ENCODE measurements around the gene CDC42BPG.

CDC42BPG gene

DNA sequence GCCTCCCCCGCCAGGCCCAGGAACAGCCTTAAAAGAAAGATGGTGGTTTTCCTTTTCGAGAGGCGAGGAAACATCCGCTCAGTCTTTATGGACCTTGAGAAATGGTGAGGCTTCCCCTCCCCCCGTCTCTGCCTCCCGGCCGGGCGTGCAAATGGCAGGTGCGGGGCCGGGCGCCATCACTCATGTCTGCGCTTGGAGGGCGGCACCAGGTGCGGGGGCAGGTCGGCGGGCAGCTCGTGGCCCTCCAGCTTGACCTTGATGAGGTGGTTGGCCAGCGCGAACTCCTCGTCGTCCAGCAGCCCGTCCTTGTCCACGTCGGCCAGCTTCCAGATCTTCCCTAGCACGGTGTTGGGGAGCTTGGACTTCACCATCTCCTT lies 9.7 kb upstream of the CDC42BPG start:
- TF ChIP-seq GATA2 (IDR thresholded peaks at IDR 0.05; ENCODE audit: low read depth, low read length) (no peak), GATA3 (IDR thresholded peaks at IDR 0.05; ENCODE audit: low read depth, low read length) (no peak)

DNA sequence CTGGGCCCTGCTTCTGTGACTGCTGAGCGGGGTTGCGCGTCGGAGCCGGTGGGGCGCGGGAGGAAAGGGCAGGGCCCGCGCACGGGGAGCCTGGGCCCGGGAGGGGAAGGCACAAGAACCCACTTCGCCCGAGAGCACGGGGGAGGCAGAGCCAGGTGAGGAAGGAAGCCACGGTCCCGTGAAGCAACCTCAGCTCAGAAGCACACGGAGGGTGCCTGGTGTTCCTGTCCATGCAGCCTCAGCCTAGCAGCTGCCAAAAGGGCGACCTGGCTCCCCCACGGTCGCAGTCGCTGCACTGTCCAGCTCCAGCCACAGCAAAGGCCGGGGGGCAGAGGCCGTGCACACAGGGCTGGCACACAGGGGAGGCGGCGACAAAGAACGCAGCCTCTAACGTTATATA lies 9.3 kb upstream of the CDC42BPG start:
- TF ChIP-seq GATA2 (IDR thresholded peaks at IDR 0.05; ENCODE audit: low read depth, low read length) (no peak), GATA3 (IDR thresholded peaks at IDR 0.05; ENCODE audit: low read depth, low read length) (no peak)

DNA sequence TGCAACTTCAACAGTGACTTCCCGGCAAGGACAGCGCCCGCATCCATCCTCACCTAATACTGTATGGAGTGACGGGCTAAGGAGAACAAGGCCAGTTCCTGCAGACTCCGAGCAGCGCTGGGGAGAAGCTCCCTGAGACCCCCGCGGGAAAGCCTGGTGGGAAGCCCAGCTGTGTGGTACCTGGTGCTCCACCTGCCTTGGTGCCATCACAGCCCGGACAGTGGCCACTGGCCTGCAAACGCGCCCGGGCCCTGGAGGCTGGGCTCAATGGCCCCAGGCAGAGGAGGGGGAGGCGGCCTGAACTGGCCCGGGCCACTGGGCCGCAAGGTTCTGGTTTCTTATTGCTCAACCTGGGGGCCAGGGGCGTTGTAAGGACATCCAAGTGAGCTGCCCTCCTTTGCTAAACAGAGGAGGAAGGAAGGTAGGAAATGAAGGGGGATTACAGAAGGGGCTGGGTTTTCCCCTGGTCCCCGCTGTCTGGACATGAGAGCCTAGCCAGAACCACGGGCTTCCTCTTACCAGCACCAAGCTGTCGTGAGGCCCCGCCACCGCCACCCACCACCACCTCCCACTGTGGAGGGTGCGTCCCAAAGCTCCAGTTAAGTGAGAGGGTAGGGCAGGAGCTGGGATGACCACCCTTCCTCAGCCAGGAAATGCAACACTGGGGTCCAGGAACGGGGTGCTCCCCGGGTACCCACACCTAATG lies 8.5 kb upstream of the CDC42BPG start:
- no peak for TF ChIP-seq GATA3 (IDR thresholded peaks at IDR 0.05; ENCODE audit: low read depth, low read length)
- no peak for TF ChIP-seq GATA2 (IDR thresholded peaks at IDR 0.05; ENCODE audit: low read depth, low read length)

DNA sequence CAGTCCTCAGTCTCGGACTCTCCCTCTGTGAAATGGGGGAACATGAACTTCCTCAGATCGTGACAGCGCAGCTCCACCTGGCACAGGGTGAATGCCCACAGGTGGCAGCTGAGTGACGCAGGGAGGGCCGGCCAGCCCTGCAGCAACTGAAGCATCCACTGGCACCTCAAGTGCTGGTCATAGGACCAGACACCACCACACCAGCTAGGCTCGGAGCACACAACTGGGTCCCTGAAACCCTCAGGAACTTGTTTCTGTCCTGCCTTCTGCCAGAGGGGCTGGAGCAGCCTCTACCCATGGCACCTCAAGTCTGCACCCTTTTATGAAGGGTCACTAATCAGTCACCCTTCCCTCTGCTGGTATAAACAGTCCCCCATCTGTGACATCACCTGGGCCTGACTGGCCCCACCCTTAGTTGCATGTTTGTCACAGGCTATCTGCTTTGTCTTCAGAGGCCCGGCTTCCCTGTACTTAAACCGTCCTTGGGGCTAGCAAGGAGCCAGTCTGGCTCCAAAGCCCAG lies 7.4 kb upstream of the CDC42BPG start:
- TF ChIP-seq GATA2 (IDR thresholded peaks at IDR 0.05; ENCODE audit: low read depth, low read length) = no peak

DNA sequence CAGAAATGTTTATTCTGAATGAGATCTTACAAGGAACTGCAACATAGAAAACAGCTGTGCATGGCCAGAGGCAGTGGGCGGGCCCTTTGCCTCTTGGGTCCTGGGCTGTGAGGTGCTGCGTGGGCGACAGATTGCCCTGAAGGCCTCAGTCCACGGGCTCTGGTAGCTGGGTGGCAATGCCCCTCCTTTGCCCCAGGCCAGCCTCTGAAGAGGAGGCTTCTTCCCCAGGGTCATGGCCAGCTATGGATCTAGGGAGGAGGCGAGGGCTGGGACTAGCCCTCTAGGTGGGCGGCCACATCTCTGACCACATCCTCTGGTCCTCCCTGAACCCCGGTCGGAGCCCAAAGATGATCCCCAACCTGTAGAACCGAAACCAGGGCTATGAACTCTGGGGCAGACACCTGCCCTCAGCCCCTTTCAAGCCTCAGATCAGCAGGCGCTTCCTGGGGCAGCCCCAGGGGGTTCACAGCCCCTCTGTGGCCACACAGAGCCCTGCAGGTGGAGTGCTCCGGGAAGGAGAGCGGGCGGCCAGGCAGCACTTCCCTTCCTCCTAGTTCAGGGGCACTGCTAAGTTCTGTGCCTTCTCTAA lies 6.6 kb upstream of the CDC42BPG start:
- TF ChIP-seq GATA2 (IDR thresholded peaks at IDR 0.05; ENCODE audit: low read depth, low read length) (no peak), GATA3 (IDR thresholded peaks at IDR 0.05; ENCODE audit: low read depth, low read length) (no peak)

DNA sequence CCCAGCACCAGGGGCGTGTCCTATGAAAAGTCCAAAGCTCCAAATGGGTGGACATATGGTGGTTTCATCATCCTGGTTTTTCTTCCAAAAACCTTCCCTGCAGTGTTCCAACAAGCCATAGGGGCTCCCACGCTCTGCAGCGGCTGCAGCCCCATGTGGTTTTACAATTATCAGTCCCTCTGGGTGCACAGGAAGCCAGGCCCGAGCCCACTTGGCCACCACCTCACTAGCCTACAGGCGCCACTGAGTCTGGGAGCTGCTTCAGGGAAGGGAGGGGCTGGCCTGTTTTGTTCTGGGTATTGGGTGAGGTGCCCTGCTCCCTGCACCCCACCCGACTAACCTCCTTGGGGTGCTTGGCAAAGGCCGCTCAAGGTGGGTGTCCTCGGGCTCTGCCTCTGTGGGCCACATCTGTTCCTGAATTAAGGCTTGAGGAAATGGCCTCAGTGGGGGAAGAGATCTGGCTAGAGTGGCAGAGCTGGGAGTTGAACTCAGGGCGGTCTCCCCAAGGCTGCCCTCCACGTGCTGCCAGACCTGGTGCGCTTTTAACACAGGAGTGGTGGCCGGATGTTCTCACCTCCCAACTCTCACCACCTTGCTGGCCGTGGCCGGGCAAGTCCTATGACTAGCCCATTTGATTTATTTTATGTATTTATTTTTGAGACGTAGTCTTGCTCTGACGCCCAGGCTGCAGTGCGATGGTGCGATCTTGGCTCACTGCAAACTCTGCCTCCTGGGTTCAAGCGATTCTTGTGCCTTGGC lies 5.3 kb upstream of the CDC42BPG start:
- TF ChIP-seq GATA3 (IDR thresholded peaks at IDR 0.05; ENCODE audit: low read depth, low read length) = no peak
- no peak for TF ChIP-seq GATA2 (IDR thresholded peaks at IDR 0.05; ENCODE audit: low read depth, low read length)

DNA sequence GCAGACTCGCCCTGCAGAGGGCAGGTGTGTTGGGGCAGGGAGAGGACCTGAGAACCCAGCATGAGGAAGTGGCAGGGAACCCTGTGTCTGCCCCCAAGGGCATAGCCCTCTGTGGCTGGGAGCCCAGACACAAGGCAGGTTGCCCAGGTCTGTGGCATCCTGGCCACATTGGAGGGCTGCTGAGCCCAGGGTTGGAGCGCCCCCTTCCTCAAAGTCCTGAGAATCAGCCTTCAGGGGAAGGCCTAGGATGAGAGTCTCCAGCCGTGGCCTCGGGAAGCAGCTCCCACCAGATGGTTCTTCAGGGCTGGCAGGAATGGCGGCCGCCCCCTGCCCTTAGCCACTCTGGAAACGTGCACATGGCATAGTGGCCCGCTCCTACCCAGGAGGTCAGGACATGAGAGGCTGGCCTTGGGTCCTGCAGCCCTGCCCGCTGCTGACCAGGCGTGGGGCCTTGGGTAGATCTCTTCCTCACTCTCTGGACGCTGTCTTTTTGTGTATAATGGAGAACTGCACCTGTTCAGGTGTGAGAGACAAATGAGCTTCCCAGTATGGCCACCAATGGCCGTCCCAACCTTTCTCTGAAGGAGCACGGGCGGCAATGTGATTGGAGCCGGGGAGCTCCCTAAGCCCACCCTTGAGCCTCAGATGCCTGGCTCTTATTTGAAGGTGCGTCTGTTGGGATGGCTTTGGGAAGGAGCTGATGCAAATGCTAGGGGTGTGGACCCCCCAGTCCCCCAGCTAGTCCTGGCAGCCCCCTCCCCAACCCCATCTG lies 4.6 kb upstream of the CDC42BPG start:
- TF ChIP-seq GATA2 (IDR thresholded peaks at IDR 0.05; ENCODE audit: low read depth, low read length) = no peak
- no peak for TF ChIP-seq GATA3 (IDR thresholded peaks at IDR 0.05; ENCODE audit: low read depth, low read length)

DNA sequence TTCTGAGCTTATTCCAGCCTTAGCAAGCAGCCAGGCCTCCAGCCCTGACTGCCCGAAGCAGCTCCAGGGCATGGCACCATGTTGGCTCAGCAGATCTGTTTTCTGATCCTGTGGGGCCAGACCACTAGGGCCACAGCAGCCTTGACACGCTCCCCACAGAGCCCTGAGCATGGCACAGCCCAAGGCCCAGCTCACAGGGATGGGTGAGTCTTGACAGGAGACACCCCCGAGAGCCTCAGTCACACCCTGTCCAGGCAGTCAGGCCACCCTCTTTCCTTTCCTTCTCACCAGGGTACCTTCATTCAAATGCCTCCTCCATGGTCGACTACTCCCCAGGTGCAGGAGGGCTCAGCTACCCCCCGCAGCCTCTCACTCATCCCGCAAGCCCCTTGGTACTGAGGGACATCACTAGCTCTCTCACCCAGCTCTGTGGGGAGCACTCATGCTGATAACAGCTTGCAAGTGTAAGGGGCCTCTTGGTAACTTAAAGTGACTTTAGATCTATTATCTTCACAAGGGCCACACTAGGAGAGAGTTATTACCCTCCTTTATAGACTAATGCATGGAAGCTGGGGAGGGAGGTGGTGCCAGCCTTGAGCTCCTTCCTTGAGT lies 3.9 kb upstream of the CDC42BPG start:
- TF ChIP-seq GATA2 (IDR thresholded peaks at IDR 0.05; ENCODE audit: low read depth, low read length) = no peak
- no peak for TF ChIP-seq GATA3 (IDR thresholded peaks at IDR 0.05; ENCODE audit: low read depth, low read length)

DNA sequence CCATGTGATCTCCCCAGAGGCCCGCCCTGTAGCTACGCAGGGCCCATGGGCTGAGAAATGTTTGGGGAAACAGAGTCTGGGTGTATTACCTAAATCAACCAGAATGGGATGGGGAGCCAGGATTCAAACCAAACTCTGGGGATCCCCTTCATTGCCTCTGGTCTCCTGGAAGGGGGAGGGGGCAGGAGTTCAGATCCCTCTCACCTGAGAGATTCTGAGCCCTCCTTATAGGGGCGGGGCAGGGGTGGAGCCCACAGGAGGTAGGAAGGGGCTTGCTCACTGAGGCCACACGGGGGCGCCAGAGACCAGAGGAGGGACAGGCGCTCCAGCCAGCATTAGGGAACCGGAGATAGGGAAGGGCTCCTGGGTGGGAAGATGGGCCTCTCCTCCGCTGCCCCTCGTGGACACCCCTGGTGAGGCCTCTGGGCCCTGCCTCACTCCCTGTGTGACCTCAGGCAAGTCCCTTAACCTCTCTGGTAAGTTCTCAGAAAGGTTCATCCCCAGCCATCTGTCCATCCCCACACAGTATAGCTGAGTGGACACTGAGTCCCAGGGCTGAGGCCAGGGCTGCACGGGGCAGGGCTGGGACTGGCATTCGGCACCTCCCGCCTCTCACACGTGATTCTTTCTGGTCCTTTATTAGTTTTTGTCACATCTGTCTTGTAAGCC lies 2.7 kb upstream of the CDC42BPG start:
- TF ChIP-seq GATA2 (IDR thresholded peaks at IDR 0.05; ENCODE audit: low read depth, low read length) (no peak), GATA3 (IDR thresholded peaks at IDR 0.05; ENCODE audit: low read depth, low read length) (no peak)

DNA sequence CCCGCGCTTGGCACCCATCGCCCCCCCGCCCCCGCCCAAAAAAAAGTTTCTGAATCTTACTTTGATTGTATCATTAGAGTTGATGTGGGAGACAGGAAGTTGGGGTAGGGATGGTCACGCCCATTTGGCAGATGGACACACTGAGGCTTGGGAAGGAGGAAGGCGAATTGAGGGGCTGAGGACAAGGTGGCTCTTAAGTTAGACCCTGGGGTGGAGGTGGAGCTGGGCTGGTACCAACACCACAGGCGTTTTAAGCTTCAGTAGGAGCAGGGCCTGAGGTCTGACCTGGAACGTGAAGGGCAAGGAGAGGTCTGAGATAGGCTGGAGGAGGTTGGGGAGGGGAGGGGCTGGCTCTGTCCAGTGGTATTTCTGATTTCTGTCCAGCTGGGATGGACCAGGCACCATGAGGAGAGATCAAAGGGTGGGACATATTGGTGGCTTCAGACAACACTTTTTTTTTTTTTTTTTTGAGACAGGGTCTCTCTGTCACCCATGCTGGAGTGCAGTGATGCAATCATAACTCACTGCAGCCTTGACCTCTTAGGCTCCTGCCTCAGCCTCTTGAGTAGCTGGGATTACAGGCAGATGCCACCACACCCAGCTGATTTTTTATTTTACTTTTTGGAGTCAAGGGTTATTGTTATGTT lies 799 bp upstream of the CDC42BPG start:
- TF ChIP-seq GATA2 (IDR thresholded peaks at IDR 0.05; ENCODE audit: low read depth, low read length) = no peak
- TF ChIP-seq GATA3 (IDR thresholded peaks at IDR 0.05; ENCODE audit: low read depth, low read length) = no peak

DNA sequence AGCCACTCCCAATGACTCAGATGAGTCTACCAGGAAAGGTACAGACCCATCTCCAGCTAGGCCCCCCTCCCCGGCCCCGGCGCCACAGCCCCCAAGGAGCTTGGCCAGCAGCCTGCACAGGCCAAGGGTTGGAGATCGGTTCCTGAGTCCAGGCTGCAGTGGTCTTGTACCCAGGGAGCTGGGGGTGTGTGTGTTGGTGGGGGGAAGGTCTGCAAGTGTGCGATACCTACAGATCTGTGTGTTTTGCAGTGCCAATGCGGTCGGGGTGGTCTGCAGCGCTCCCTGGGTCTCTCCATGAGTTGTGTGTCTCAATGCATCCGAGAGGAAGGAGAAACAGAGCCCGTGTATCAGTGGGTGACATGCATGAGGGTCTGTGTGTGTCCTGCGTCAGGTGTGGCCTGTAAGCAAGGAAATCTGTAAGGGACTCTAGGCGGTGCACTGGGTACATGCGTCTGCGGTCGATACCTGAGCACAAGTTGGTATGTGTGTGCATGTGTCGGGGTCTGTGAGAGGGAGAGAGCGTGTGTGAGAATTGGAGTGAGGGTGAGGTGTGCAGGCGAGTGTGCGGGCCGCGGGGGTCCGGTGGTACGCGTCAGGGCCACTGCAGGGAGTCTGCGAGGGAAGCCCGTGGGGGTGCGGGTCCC lies 645 bp downstream of the CDC42BPG start:
- TF ChIP-seq GATA3 (IDR thresholded peaks at IDR 0.05; ENCODE audit: low read depth, low read length) = no peak
- no peak for TF ChIP-seq GATA2 (IDR thresholded peaks at IDR 0.05; ENCODE audit: low read depth, low read length)

Data from SH-SY5Y (cell line).